DMS114 treated with DMSO at 0.1 percent for 48 hours (cell line): ENCODE measurements around the gene NQO2.
"Not testable (repeated sequence)": the region's sequence is repeated elsewhere in the genome, so short reads cannot be mapped to it uniquely, and the experiment has no call there.

Experiments
- DNase-seq: peaks from one replicate; lab custom pipeline; 2025; ENCODE audit not compliant: unreplicated experiment; lab: John Stamatoyannopoulos, UW

Gene NQO2

GRCh38 chr6:3036861-3037637 is 37.4 kb downstream of the NQO2 start:
- DNase-seq, result no peak

GRCh38 chr6:3037638-3038365 is 38.1 kb downstream of the NQO2 start:
- no peak for DNase-seq

- DNase-seq, result no peak
Observed at GRCh38 chr6:3039384-3039783, 39.7 kb downstream of the NQO2 start.

GRCh38 chr6:3041147-3041546 is 41.5 kb downstream of the NQO2 start:
- no peak for DNase-seq

GRCh38 chr6:3041606-3042005 is 41.9 kb downstream of the NQO2 start:
- DNase-seq, result no peak

GRCh38 chr6:3045369-3045768 is 45.7 kb downstream of the NQO2 start:
- DNase-seq, result no peak

GRCh38 chr6:3045777-3046176 is 46.1 kb downstream of the NQO2 start:
- DNase-seq, result no peak

- DNase-seq, result no peak
Observed at GRCh38 chr6:3046295-3046694, 46.6 kb downstream of the NQO2 start.

GRCh38 chr6:3048009-3048408 is 48.3 kb downstream of the NQO2 start:
- DNase-seq, result not testable (repeated sequence)

- DNase-seq, result no peak
Observed at GRCh38 chr6:3052481-3053230, 53.0 kb downstream of the NQO2 start.

GRCh38 chr6:3053231-3053508 is 53.5 kb downstream of the NQO2 start:
- no peak for DNase-seq

GRCh38 chr6:3054229-3055157 is 54.8 kb downstream of the NQO2 start:
- DNase-seq, result peak; percentile 18

- DNase-seq, result not testable (repeated sequence)
Observed at GRCh38 chr6:3055158-3055499, 55.4 kb downstream of the NQO2 start.

- no peak for DNase-seq
Observed at GRCh38 chr6:3057063-3057770, 57.5 kb downstream of the NQO2 start.

GRCh38 chr6:3058957-3059356 is 59.3 kb downstream of the NQO2 start:
- no peak for DNase-seq

GRCh38 chr6:3060092-3060491 is 60.4 kb downstream of the NQO2 start:
- not testable (repeated sequence) for DNase-seq

- no peak for DNase-seq
Observed at GRCh38 chr6:3061501-3061941, 61.8 kb downstream of the NQO2 start.

- not testable (repeated sequence) for DNase-seq
Observed at GRCh38 chr6:3063340-3063732, 63.6 kb downstream of the NQO2 start.

GRCh38 chr6:3063733-3064700 is 64.3 kb downstream of the NQO2 start:
- DNase-seq, result peak; percentile 94
